SJSA1 (cell line): ENCODE data around the gene RAD21L1. TPM values are rescaled to one million over a fixed set of nuclear protein-coding genes. Genes with fewer than 3 reads are reported as not detected.

Experiments used
- DNase-seq, 2 experiments: peaks; one replicate each; pipeline ENCODE4 v3.0.0-alpha.2; 2015 to 2020; ENCODE audit warnings: low spot score in 2 of 2, low read depth in 1 of 2
- H3K27ac ChIP-seq: fragments of 250-450 bp; sonication (Bioruptor Pico); 2 replicates; pipeline ENCODE4 v1.5.1; 2020; ENCODE audit warnings: mild to moderate bottlenecking, moderate library complexity
- H3K27me3 ChIP-seq: fragments of 250-450 bp; sonication (Bioruptor Pico); replicated peaks from 2 replicates; pipeline ENCODE4 v1.5.1; 2020; ENCODE audit warnings: mild to moderate bottlenecking, moderate library complexity
- H3K36me3 ChIP-seq: fragments of 250-450 bp; sonication (Bioruptor Pico); 2 replicates; pipeline ENCODE4 v1.5.1; 2020; ENCODE audit warnings: mild to moderate bottlenecking
- H3K4me1 ChIP-seq: fragments of 250-450 bp; sonication (Bioruptor Pico); replicated peaks from 2 replicates; pipeline ENCODE4 v1.6.1; 2021; ENCODE audit warnings: mild to moderate bottlenecking
- H3K4me3 ChIP-seq: fragments of 250-450 bp; sonication (Bioruptor Pico); 2 replicates; pipeline ENCODE4 v1.5.1; 2020; ENCODE audit warnings: mild to moderate bottlenecking
- H3K9me3 ChIP-seq: fragments of 250-450 bp; sonication (Bioruptor Pico); replicated peaks from 2 replicates; pipeline ENCODE4 v1.5.1; 2020; ENCODE audit warnings: mild to moderate bottlenecking
- total RNA-seq: library from RNA; depleted of rRNA; stranded (reverse); fragments of >200 nt; shearing (Covaris generic); gene quantifications from 2 replicates; pipeline ENCODE4 v1.2.3, GENCODE V29; 2014

Gene RAD21L1
- total RNA-seq, 1 experiment from 2014 or later: 0.29 TPM

GRCh38 chr20:1188347-1188746 lies 37.5 kb upstream of the RAD21L1 start:
- peaks cover 3% of the 10 kb centered on the region; the same call in 1 of the 2 replicates for H3K4me1 ChIP-seq
- no peaks in the 10 kb centered on the region for H3K9me3 ChIP-seq
- DNase-seq: no peak
- H3K27ac ChIP-seq: no peak overlapping the region
- H3K4me3 ChIP-seq: no peak overlapping the region
- no peaks in the 10 kb centered on the region for H3K36me3 ChIP-seq
- H3K27me3 ChIP-seq: peaks cover 53% of the 10 kb centered on the region

GRCh38 chr20:1189827-1190226 lies 36.0 kb upstream of the RAD21L1 start:
- H3K36me3 ChIP-seq: no peaks in the 10 kb centered on the region

GRCh38 chr20:1190847-1191246 lies 35.0 kb upstream of the RAD21L1 start:
- no peak overlapping the region for H3K4me3 ChIP-seq
- H3K27ac ChIP-seq: no peak overlapping the region
- no peaks in the 10 kb centered on the region for H3K36me3 ChIP-seq
- H3K27me3 ChIP-seq: peaks cover 36% of the 10 kb centered on the region
- no peak for DNase-seq
- no peaks in the 10 kb centered on the region for H3K4me1 ChIP-seq
- H3K9me3 ChIP-seq: no peaks in the 10 kb centered on the region

More at GRCh38 chr20:1189827-1190226, 36.0 kb upstream of the RAD21L1 start:
- DNase-seq: no peak
- H3K27ac ChIP-seq: no peak overlapping the region
- peaks cover 3% of the 10 kb centered on the region; the same call in 1 of the 2 replicates for H3K4me1 ChIP-seq
- no peak overlapping the region for H3K4me3 ChIP-seq
- H3K27me3 ChIP-seq: peaks cover 41% of the 10 kb centered on the region
- H3K9me3 ChIP-seq: no peaks in the 10 kb centered on the region

GRCh38 chr20:1191299-1191698 lies 34.5 kb upstream of the RAD21L1 start:
- no peak for DNase-seq
- Histone ChIP-seq H3K27me3 (peaks cover 32% of the 10 kb centered on the region), H3K27ac (no peak overlapping the region), H3K4me1 (no peaks in the 10 kb centered on the region), H3K36me3 (no peaks in the 10 kb centered on the region), H3K4me3 (no peak overlapping the region), H3K9me3 (no peaks in the 10 kb centered on the region)

- H3K27me3 ChIP-seq: peaks cover 16% of the 10 kb centered on the region; the same call in 1 of the 2 replicates
- no peak for DNase-seq
Observed at GRCh38 chr20:1195226-1195625, 30.6 kb upstream of the RAD21L1 start.

GRCh38 chr20:1196634-1197033 lies 29.2 kb upstream of the RAD21L1 start:
- 0 out of 2 replicates have a peak, but pooled peaks cover 6% of the 10 kb centered on the region for H3K27me3 ChIP-seq
- H3K27ac ChIP-seq: no peak overlapping the region
- no peak for DNase-seq
- no peaks in the 10 kb centered on the region for H3K9me3 ChIP-seq
- no peak overlapping the region for H3K4me3 ChIP-seq
- H3K36me3 ChIP-seq: no peaks in the 10 kb centered on the region
- H3K4me1 ChIP-seq: no peaks in the 10 kb centered on the region

More at GRCh38 chr20:1195226-1195625, 30.6 kb upstream of the RAD21L1 start:
- no peak overlapping the region for H3K27ac ChIP-seq
- H3K36me3 ChIP-seq: no peaks in the 10 kb centered on the region
- no peaks in the 10 kb centered on the region for H3K4me1 ChIP-seq
- no peak overlapping the region for H3K4me3 ChIP-seq
- H3K9me3 ChIP-seq: no peaks in the 10 kb centered on the region

GRCh38 chr20:1197801-1198200 lies 28.0 kb upstream of the RAD21L1 start:
- no peaks in the 10 kb centered on the region for H3K36me3 ChIP-seq
- H3K9me3 ChIP-seq: no peaks in the 10 kb centered on the region
- no peaks in the 10 kb centered on the region for H3K4me1 ChIP-seq
- no peak overlapping the region for H3K27ac ChIP-seq
- no peak overlapping the region for H3K4me3 ChIP-seq
- 0 out of 2 replicates have a peak, but pooled peaks cover 4% of the 10 kb centered on the region for H3K27me3 ChIP-seq
- no peak for DNase-seq

GRCh38 chr20:1198751-1199150 lies 27.1 kb upstream of the RAD21L1 start:
- H3K27ac ChIP-seq: no peak overlapping the region
- no peaks in the 10 kb centered on the region for H3K4me1 ChIP-seq
- H3K27me3 ChIP-seq: 0 out of 2 replicates have a peak, but pooled peaks cover 6% of the 10 kb centered on the region
- no peaks in the 10 kb centered on the region for H3K9me3 ChIP-seq
- H3K36me3 ChIP-seq: no peaks in the 10 kb centered on the region
- no peak for DNase-seq
- no peak overlapping the region for H3K4me3 ChIP-seq

- Histone ChIP-seq H3K4me3 (no peak overlapping the region), H3K27me3 (0 out of 2 replicates have a peak, but pooled peaks cover 6% of the 10 kb centered on the region)
- no peak for DNase-seq
Observed at GRCh38 chr20:1199212-1199873, 26.5 kb upstream of the RAD21L1 start.

GRCh38 chr20:1199964-1200363 lies 25.9 kb upstream of the RAD21L1 start:
- no peak for DNase-seq
- Histone ChIP-seq H3K27me3 (0 out of 2 replicates have a peak, but pooled peaks cover 6% of the 10 kb centered on the region), H3K4me3 (no peak overlapping the region)

More at GRCh38 chr20:1199212-1199873, 26.5 kb upstream of the RAD21L1 start:
- H3K9me3 ChIP-seq: no peaks in the 10 kb centered on the region
- no peaks in the 10 kb centered on the region for H3K4me1 ChIP-seq
- H3K27ac ChIP-seq: no peak overlapping the region
- H3K36me3 ChIP-seq: no peaks in the 10 kb centered on the region

GRCh38 chr20:1202762-1203504 lies 22.9 kb upstream of the RAD21L1 start, which contains the start of gene C20orf202:
Gene C20orf202, plus strand, starts transcription at chr20:1203454. Its CDS starts 132 bp downstream, at chr20:1203586.
- DNase-seq: peak in 1 of 2 experiments; percentile 1
- Histone ChIP-seq H3K4me3 (no peak within 1 kb of the TSS), H3K9me3 (no peaks in the 10 kb centered on the region), H3K4me1 (no peaks in the 10 kb centered on the region), H3K27ac (no peak within 1 kb of the TSS), H3K36me3 (no peaks in the 10 kb centered on the region), H3K27me3 (0 out of 2 replicates have a peak, but pooled peaks cover 11% of the 10 kb centered on the region)

More at GRCh38 chr20:1199964-1200363, 25.9 kb upstream of the RAD21L1 start:
- no peak overlapping the region for H3K27ac ChIP-seq
- H3K36me3 ChIP-seq: no peaks in the 10 kb centered on the region
- H3K9me3 ChIP-seq: no peaks in the 10 kb centered on the region
- H3K4me1 ChIP-seq: no peaks in the 10 kb centered on the region

GRCh38 chr20:1203630-1204029 lies 22.2 kb upstream of the RAD21L1 start:
- Histone ChIP-seq H3K4me3 (no peak overlapping the region), H3K27me3 (0 out of 2 replicates have a peak, but pooled peaks cover 12% of the 10 kb centered on the region), H3K27ac (no peak overlapping the region), H3K4me1 (no peaks in the 10 kb centered on the region), H3K9me3 (no peaks in the 10 kb centered on the region), H3K36me3 (no peaks in the 10 kb centered on the region)
- DNase-seq: peak in 1 of 2 experiments; percentile 5

GRCh38 chr20:1204113-1204512 lies 21.7 kb upstream of the RAD21L1 start:
- no peaks in the 10 kb centered on the region for H3K36me3 ChIP-seq
- H3K4me1 ChIP-seq: no peaks in the 10 kb centered on the region
- 0 out of 2 replicates have a peak, but pooled peaks cover 12% of the 10 kb centered on the region for H3K27me3 ChIP-seq
- peak in 1 of 2 experiments; percentile 16 for DNase-seq
- H3K9me3 ChIP-seq: no peaks in the 10 kb centered on the region
- H3K27ac ChIP-seq: no peak overlapping the region
- no peak overlapping the region for H3K4me3 ChIP-seq

- Histone ChIP-seq H3K9me3 (no peaks in the 10 kb centered on the region), H3K27me3 (0 out of 2 replicates have a peak, but pooled peaks cover 12% of the 10 kb centered on the region)
- no peak for DNase-seq
Observed at GRCh38 chr20:1204576-1204975, 21.3 kb upstream of the RAD21L1 start.

More at GRCh38 chr20:1204576-1204975, 21.3 kb upstream of the RAD21L1 start:
- Histone ChIP-seq H3K4me3 (no peak overlapping the region), H3K36me3 (no peaks in the 10 kb centered on the region), H3K4me1 (no peaks in the 10 kb centered on the region), H3K27ac (no peak overlapping the region)
